GM21390 (cell line): ENCODE results near the gene TBPL1.

ENCODE experiments used
- ATAC-seq: cut with Tn5 transposase; IDR thresholded peaks from one replicate; pipeline ENCODE4 v1.9.1; 2021; ENCODE audit not compliant: unreplicated experiment

The TBPL1 gene

GRCh38 chr6:134034961-134035822 lies 82.2 kb downstream of the TBPL1 start:
- ATAC-seq = no peak

DNA sequence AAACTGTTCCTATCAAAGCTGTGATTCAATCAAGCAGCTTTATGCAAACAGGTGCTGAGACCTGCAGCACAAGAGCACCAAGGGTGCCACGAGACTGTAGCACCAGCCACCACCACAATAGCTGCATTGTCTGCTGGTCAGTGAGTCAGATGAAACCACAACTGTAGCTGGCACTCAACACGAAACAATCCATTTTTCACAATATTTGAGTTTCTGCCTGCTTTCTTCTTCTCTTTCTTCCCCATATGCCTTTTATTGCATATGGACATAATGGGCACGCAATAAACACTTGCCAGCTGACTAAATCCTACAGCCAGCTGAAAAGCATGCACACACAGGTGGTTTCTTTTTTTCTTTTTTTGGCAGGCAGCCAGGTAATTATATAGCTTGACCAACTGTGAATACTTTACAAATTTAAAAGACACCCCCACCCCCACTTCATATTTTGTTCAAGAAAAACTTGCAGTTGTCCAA lies 82.8 kb downstream of the TBPL1 start:
- no peak for ATAC-seq

DNA sequence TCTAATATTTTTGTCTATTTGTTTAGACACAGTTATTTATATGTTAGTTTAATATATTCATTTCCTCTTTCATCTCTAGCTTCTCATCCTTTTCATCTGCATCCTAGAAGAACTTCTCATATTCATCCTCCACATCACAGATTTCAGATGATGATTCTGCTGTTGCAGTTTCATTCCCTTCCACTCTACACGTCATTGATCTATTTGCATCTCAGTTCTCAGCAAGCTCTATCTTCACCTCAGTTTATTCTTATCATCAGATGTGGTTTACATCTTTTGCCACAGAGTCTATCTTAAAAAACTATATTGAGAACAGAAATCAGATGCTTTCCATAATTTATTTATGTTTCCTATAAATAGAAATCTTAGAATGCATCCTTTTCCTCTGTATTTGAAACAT lies 86.1 kb downstream of the TBPL1 start:
- no peak for ATAC-seq
